SH-SY5Y (cell line): ENCODE results near the gene WIPF1.

Experiments used
- GATA2 ChIP-seq: IDR thresholded peaks from 2 replicates; pipeline ENCODE4 v1.6.1; 2011; ENCODE audit warnings: mild to moderate bottlenecking, low read depth, low read length
- GATA3 ChIP-seq: IDR thresholded peaks from 2 replicates; pipeline ENCODE4 v1.6.1; 2011; ENCODE audit warnings: low read depth, mild to moderate bottlenecking, low read length, moderate library complexity

DNA sequence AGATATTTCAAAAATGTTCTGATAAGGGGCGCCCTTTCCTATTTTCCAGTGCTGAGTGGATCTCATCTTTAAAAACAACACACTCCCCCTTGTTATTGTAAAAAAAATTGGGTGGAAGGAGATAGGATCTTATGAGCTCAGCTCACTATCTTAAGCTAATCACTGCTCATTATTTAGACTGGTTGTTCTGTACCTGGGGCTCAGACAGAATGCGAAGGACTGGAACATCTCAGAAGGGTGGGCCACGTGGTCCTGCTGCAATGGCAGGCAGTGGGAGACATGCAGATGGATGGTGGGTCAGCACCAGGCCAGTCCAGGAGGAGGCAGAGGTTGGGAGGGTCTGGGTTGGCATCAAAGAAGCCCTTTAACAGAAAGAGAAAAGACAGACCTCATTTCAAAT lies 62.5 kb downstream of the WIPF1 start:
- TF ChIP-seq GATA2, result peak; percentile 80
- peak; percentile 86 for TF ChIP-seq GATA3
